ENCODE data around the gene CRELD2.

GRCh38 chr22:49924113-49924833 lies 5.8 kb downstream of the CRELD2 start:
- TF ChIP-seq CTCF (IDR thresholded peaks at IDR 0.05; ENCODE audit: poor library complexity, severe bottlenecking): no peak
- no peak for TF ChIP-seq EZH2 (IDR thresholded peaks at IDR 0.05; ENCODE audit: borderline replicate concordance, insufficient read depth, low read length, poor library complexity, severe bottlenecking)
- no peak for TF ChIP-seq TAF1 (IDR thresholded peaks at IDR 0.05; ENCODE audit: low read depth)
- no peak for TF ChIP-seq REST (IDR thresholded peaks at IDR 0.05; ENCODE audit: borderline replicate concordance)

Data from neural cell (in vitro differentiated cells).